Brain pericyte (primary cell): ENCODE measurements around the gene GAPVD1.
"Not testable (repeated sequence)": the region's sequence is repeated elsewhere in the genome, so short reads cannot be mapped to it uniquely, and the experiment has no call there.

Experiments used
- DNase-seq: peaks from one replicate; pipeline ENCODE4 v3.0.0-alpha.2; 2012; ENCODE audit warnings: low read depth, low spot score

Gene GAPVD1

GRCh38 chr9:125372441-125373226 lies 111.0 kb downstream of the GAPVD1 start:
- DNase-seq: no peak

DNA sequence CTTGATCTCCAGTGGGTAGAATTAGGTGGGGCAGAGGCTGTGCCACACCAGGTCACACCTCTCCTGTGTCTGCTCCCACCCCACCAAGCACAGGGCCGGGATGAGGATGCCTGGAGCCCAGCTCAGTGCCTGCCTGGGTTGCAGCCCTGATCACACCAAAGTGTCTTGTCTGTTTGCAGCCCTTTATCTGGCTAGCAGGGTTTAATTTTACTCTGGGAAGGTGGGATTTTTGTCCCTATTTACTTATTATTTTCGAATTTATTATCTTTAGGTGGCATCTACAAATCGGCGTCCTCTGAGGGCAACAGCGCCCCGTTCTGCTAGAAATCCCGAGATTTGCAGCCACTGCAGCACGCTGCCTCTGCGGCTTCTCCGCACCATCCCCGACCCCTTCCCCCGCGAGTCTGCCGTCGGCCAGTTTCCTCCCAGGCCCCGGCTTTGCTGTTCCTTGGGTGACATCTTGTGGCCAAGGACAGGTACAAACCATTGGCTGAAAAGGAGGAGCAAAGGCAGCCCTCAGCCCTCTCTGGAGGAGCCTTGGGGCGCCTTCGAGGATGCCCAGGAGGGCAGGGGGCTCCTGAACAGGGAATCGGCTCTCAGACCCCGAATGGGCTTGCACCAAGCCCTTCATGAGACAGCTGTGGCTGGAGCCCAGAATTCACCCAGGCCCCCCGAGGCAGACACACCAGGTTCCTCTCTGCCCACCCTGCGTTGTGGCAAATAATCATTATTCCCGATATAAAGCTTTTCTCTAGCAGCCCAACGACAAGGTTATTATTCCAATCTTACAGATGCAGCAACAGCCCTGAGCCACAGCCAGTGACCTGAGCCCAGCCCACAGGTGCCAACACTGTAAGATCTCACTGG lies 113.0 kb downstream of the GAPVD1 start:
- DNase-seq: no peak

GRCh38 chr9:125375820-125376219 lies 114.2 kb downstream of the GAPVD1 start:
- DNase-seq: no peak

GRCh38 chr9:125376261-125377226 lies 114.9 kb downstream of the GAPVD1 start:
- DNase-seq: no peak

- no peak for DNase-seq
Measured at GRCh38 chr9:125377584-125378250, 116.1 kb downstream of the GAPVD1 start.

DNA sequence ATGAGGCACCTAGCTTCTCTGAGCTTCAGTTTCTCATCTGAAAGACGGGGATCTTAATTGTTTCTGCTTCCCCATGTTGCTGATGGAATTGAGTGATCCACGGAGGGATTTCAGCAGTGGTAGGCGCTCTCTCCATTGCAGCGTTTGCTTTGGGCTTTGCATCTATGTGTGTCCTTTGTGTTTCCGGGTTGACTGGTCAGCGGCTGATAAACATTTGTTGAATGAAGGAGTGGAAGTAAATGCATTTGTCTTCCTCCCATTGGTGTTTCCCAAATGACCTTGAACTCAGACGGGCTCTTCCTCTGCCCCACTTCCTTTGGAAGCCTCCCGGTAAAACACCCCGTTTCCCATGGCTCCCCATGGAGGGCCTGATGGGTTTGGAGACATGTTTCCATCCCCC lies 117.2 kb downstream of the GAPVD1 start:
- DNase-seq: no peak

- DNase-seq: no peak
Measured at GRCh38 chr9:125379208-125379607, 117.6 kb downstream of the GAPVD1 start.

- DNase-seq: no peak
Measured at GRCh38 chr9:125380406-125380805, 118.8 kb downstream of the GAPVD1 start.

DNA sequence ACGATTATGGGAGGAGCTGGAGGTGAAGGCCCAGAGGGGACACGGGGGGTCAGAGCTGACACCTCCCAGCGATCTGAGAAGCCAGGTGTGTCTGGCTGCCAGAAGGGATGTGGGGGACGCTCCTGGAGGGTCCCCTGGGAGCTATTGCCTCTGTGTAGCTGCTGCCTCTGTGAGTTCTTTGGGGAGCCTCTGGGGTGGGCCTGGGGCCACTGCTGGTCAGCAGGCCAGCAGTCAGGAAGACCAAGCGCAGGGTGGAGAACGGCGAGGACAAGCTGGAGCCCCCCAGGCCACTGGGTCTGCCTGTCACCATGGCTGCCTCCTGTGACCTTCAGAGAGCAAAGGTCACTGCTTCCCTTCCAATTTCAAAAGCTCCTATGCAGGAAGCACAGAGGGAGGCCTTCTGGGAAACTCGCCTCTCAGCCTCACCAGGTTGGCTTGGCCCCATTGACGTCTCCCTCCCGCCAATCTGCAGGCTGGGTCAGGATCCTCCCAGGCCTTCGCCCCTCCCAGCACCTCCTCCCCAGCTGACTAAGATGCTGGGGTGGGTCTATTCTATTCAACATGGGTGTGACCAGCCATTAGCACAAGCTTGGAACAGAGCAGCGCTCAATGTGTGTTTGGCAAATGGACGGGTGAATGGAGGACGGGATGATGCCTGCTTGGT lies 126.4 kb downstream of the GAPVD1 start:
- no peak for DNase-seq

GRCh38 chr9:125388978-125389377 lies 127.4 kb downstream of the GAPVD1 start:
- DNase-seq: no peak

- DNase-seq: no peak
Measured at GRCh38 chr9:125391704-125392103, 130.1 kb downstream of the GAPVD1 start.

DNA sequence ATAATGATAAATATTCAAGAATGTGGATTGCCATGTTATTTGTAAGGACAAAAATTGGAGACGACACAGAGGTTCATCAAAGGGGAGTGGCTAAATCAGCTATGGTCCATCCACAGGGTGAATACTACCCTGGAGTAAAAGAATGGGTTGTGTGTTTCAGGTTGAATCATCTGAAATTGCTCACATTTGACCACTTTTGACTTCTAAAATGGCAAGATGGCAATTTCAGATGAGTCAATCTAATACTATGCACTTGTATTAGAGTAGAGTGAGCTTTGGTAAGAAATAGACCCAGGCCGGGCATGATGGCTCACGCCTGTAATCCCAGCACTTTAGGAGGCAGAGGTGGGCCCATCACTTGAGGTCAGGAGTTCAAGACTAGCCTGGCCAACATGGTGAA lies 131.8 kb downstream of the GAPVD1 start:
- no peak for DNase-seq

DNA sequence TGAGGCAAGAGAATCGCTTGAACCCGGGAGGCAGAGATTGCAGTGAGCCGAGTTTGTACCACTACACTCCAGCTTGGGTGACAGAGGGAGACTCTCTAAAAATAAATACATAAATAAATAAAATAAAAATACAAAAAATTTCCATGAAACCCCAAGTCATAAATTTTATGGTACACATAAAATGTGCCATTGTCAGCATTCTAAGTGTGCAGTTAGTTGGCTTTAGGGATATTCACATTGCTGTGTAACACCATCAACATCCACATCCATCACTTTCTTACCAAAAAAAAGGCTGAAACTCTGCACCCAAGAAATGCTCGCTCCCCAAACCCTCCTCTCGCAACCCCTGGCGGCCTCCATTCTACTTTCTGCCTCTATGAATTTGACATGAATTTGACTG lies 135.2 kb downstream of the GAPVD1 start:
- no peak for DNase-seq

GRCh38 chr9:125397736-125398135 lies 136.1 kb downstream of the GAPVD1 start:
- DNase-seq: no peak

DNA sequence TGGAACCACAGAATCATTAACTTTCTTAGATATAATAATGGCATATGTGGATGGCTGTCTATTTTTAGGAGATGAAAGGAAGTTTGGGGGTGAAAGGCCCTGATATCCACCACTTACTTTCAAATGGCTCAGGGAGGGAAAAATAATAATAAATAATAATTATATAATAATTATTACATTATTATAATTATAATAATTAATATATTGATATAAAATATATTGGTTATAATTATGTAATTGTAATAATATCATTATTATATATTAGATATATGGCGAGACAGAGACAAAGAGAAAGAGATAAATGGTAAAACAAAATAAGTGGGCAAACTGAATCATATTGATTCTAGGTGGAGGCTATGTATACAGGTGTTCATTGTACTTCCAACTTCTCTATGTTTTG lies 136.6 kb downstream of the GAPVD1 start:
- no peak for DNase-seq

DNA sequence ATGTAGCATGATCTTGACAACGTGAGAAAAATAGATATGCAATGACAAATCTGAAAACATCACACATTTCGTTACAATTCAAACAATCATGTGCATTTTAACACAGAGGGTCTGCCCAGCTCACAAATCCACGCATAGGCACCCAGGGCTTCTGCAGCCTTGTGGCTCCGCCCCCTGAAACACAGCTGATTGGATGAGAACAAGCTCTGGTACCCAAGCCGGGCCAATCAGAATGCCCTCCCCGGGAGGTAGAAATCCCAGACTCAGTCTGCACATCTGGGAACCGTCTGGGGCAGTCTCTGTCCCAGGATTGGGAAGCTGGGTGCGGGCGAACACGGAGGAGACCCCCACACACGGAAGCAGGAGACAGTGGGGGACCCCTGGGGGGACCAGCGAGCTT lies 137.5 kb downstream of the GAPVD1 start:
- DNase-seq: no peak

GRCh38 chr9:125399666-125400065 lies 138.0 kb downstream of the GAPVD1 start:
- no peak for DNase-seq

DNA sequence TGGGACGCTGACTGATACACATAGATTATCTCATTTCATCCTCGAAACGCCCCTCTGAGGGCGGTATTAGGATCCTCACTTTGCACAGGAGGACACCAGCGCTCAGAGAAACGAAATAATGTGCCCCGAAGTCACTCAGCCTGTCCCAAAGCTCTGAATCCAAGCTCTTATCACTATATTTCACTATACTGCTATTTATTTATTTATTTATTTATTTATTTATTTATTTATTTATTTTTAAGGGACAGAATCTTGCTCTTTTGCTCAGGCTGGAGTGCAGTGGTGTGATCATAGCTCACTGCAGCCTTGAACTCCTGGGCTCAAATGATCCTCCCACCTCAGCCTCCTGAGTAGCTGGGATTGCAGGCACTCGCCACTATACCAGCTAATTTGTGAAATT lies 138.6 kb downstream of the GAPVD1 start:
- DNase-seq: not testable (repeated sequence)

DNA sequence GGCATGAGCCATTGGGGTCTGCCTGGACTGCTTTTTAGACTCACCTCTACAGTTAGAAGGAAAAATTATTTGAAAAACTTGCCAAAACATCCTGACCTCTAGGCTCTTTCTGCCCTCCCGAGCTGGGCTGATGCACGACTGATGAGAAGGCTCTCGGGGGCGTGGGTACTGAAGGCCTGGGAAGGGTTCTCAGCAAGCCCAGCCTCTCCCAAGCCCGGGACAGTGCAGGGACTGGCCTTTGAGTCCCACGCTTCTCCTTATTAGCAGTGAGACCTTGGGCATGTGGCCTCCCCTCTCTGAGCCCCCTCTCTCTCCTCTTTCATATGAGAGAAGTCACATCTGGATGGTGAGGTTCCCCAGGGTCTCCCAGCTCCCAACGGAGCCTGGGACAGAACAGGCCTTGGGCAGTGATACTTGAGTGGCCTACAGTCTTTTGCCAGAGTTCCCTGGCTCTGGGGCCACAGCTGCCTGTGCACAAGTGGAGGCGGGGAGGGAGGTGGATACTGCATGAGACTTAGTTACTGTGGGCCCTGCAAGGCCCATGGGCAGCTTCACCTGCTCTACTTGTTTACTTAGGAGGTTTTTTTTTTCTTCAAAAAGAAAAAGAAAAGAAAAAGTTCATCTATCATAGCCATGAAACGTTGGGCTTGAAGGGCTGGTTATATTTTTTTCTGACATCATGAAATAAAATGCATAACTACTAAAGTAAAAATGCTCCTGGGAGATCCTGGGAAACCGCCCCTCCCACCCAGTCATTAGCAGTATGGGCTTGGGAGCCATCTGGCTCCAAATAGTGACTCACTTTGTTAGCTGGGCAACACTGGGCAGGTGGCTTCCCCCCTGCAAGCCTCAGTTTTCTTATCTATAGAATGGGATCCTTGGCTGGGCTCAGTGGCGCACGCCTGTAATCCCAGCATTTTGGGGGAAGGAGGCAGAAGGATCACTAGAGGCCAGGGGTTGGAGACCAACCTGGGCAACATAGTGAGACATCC lies 139.4 kb downstream of the GAPVD1 start:
- no peak for DNase-seq
